Raji (cell line): ENCODE results near the gene SMIM1.

Source experiments
- POLR2A ChIP-seq: IDR thresholded peaks from 2 replicates; pipeline ENCODE4 v1.6.1; 2011; ENCODE audit warnings: low read depth, low read length, control low read depth; ENCODE audit not compliant: insufficient read depth

SMIM1 gene

DNA sequence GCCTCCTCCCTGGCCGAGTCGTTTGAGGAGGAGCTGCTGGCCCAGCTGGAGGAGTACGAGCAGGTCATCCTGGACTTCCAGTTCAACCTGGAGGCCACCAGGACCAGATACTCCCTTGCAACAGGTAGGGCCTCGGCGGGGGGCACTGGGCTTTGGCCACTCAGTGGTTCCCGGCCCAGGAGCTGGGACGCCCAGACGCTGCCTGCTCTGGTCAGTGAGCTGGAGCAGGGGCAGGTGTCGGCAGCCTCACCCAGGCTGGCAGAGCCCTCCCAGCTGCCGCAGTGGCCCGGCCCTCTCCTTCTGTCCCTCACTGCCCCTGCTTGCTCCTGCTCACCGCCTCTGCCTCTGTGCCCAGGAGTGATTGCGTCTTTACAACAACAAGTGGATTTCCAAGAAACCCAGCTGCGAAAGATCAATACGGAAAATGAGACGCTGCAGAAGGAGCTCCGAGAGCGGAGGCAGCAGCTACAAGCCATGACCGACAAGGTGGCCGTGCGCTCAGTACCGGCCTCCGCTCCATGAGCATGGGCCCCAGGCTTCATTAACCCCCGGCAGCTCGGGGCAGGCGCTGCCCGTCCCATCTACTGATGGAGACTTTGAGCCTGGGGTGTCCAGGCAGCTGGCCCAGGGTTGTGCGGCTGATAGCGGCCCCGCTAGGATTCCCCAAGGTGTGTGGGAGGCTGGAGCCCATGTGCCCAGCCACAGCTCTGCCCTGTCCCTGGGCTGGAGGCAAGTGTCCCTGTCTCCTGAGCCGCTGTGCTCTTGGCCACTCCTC, 9.0 kb upstream of the SMIM1 start:
- no peak for TF ChIP-seq POLR2A

DNA sequence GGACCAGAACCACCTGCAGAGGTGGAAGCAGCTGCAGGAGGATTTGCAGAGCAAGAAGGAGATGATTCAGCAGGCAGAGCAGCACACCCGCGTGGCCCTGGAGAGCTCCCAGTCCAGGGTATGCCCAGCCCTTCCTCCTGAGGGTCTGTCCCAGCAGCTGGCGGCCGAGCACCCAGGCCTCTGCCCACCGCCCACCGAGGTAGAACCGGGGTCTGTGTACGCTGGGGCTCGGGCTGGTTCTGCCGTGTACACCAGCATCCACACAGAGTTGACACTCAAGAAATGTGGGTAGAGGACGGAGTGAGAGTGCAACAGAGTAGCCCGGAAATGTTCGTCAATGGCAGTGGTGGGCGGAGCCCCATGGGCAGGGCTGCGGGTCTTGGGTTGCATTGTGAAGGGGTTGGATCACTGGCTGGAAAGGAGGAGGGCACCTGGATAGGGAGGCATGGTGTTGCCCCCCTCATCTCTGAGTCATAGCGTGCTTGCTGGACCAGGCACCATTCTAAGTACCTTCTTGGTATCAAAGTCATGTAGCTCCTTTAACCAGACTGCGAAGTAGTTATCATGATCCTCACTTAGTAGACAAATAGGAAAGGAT, 5.1 kb upstream of the SMIM1 start:
- no peak for TF ChIP-seq POLR2A

DNA sequence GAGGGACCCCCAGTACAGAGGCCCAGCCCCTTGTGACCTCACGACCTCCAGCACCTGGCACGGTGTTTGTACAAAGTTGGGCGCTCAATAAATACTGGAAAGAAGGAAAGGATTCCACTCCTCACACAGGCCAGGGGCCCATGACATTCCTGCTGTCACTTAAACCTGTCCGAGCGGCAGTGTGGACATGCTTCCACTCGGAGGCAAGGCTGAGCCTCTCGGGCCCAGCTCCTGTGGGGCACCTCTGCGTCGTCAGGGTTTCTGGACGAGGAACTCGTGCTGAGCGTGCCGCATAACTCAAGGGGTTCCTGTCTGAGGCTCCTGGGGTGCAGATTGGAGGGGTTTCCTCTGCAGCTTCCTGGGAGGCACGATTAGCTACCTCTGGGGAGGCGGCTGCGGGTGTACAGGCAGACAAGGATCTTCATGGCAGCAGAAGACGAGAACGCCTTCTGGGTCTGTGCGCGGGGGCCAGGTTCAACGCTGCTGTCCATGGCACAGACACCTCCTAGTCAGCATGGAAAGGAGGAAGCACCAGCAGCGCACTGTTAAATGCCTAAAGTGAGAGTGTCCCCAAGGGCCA, 3.6 kb upstream of the SMIM1 start:
- TF ChIP-seq POLR2A = no peak

GRCh38 chr1:3770047-3770765, 2.3 kb upstream of the SMIM1 start:
- TF ChIP-seq POLR2A = no peak

DNA sequence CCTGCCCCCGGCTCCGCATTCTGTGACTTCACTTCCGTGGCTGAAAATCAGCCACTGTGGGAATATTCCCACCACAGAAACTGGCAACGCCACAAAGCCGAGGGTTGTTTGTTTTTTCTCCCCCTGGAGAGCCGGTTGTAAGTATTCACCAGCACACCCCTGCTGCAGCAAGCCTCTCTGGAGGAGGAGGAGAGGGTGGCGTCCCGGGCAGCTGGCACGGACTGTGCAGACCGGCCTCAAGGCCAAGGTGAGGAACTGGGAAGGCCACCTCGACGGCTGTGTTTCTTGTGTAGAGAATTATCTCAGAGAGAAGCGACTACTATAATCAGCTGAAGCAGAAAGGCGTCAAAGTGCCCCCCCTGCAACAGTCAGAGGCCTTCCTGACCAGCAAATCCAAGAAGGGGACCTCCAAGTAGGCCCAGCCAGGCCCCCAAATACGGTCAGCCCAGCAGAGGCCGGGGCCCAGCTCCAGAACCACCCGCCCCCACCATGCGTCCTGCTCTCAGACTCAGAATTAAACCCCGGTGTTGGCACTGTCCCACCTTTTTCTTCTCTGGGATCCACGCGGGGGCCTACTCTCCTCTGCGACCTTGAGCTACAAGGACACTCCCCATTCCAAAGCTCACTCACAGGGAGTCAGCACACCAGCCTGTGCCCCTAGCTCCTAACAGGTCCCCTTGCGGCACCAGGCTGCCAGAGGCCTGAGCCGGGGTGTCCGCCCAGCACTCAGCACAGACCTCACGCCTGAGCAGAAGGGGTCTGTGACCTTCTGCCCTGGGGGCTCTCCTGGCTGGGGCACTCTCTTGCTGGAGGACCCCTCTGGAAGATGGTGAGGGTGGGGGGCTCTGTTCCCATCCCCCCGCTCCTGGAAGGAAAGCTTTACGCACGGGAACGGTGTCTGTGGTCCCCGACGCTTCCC, 1.2 kb upstream of the SMIM1 start:
- TF ChIP-seq POLR2A = no peak

DNA sequence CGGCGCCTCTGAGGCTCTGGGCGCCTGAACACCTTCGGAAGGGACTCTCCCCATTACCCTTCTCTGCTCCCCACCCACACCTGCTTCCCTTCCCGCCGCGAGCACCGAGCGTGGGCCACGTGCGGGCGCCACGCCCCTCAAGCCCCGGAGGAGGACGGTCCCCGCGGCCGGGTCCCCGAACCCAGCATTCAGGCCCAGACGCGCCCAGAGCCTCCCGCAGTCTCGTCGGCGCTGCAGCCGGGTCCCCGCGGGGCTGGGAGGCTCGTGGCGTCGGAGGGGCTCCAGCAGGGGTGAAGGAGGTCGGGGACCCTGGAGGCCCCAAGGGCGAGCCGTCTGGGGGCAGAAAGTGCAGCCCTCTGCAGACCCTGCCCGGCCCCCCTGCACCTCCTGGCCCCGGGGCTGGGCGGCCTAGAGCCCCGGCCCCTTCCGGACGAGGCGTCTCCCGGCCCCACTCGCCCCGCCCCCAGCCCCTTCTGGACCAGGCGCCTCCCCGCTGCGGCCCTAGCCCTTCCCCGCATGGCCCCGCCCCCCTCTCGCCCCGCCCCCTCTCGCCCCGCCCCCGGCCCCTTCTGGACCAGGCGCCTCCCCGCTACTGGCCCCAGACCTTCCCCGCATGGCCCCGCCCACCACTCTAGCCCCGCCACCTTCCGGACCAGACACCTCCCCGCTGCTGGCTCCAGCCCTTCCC, 378 bp upstream of the SMIM1 start:
- 0 out of 2 replicates have a peak, but pooled peaks have one; percentile 26 for TF ChIP-seq POLR2A

- no peak for TF ChIP-seq POLR2A
Measured at GRCh38 chr1:3773572-3774275, 1.2 kb downstream of the SMIM1 start.

GRCh38 chr1:3774276-3774945, 1.9 kb downstream of the SMIM1 start:
- no peak for TF ChIP-seq POLR2A

- TF ChIP-seq POLR2A = no peak
Measured at GRCh38 chr1:3774946-3775489, 2.5 kb downstream of the SMIM1 start.

- peak; percentile 30; the same call in 1 of the 2 replicates for TF ChIP-seq POLR2A
Measured at GRCh38 chr1:3775490-3776230, 3.1 kb downstream of the SMIM1 start.

DNA sequence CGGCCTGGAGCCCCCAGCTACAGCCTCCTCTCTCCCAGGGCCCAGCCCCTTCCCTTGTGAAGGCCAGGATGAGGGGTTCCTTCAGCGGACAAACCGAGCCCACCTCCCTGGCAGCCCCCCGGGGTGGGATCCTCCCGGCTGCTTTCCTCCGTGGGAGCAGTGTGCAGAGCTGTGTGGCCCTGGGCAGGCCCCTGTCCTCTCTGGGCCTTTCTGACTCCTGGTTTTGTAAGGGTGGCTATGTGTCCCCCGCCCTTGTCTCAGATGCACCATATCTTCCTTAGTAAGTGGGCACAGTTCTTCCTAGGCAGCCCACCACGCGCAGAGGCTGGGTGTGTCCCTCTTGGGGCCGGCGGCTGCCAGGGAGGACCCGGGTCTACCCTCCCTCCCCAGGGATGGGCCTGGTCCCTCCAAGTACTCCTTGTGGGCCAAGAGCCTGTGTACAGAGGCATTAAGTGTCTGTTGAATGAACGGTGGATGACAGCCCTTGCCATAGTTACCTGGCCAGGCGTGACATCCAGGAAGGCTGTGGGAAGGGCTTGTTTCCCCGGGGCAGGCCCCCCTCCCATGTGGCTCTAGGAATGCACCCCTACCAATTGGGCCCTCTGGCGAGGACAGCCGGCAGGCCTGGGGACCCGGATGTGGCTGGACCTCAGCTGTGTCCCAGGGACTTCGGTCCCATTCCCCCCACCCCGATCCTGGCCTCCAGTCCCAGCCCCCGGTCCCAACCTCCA, 3.8 kb downstream of the SMIM1 start:
- no peak for TF ChIP-seq POLR2A
